Embryonic facial prominence (tissue), 1 donor: ENCODE results near the gene NEUROD4.
"Not testable (repeated sequence)": the region's sequence is repeated elsewhere in the genome, so short reads cannot be mapped to it uniquely, and the experiment has no call there.

Source experiments
- DNase-seq: peaks from one replicate; pipeline ENCODE4 v3.0.0-alpha.2; 2016; ENCODE audit errors: extremely low spot score

NEUROD4 gene

GRCh38 chr12:55019784-55020183 is at the start of gene NEUROD4:
TSS of gene NEUROD4 (plus strand) at chr12:55019974. CDS start at chr12:55026440, 6,466 bp downstream.
- peak; percentile 13 for DNase-seq

- no peak for DNase-seq
These were observed 49.0 kb upstream of the NEUROD4 start for GRCh38 chr12:54970741-54971140.

GRCh38 chr12:54973556-54973955 is 46.2 kb upstream of the NEUROD4 start:
- DNase-seq: no peak

GRCh38 chr12:54974279-54974678 is 45.5 kb upstream of the NEUROD4 start:
- no peak for DNase-seq

GRCh38 chr12:54975272-54975671 is 44.5 kb upstream of the NEUROD4 start:
- DNase-seq: no peak

- DNase-seq: no peak
These were observed 43.9 kb upstream of the NEUROD4 start for GRCh38 chr12:54975875-54976274.

GRCh38 chr12:54977155-54977554 is 42.6 kb upstream of the NEUROD4 start:
- no peak for DNase-seq

- DNase-seq: no peak
These were observed 41.9 kb upstream of the NEUROD4 start for GRCh38 chr12:54977857-54978256.

GRCh38 chr12:54980341-54980740 is 39.4 kb upstream of the NEUROD4 start:
- DNase-seq: no peak

- no peak for DNase-seq
These were observed 38.0 kb upstream of the NEUROD4 start for GRCh38 chr12:54981796-54982195.

- DNase-seq: no peak
These were observed 36.2 kb upstream of the NEUROD4 start for GRCh38 chr12:54983536-54984101.

- no peak for DNase-seq
These were observed 35.0 kb upstream of the NEUROD4 start, which contains the start of gene TESPA1 for GRCh38 chr12:54984658-54985376. TSS of gene TESPA1 (minus strand) at chr12:54984762. CDS start at chr12:54974562, 10,200 bp downstream.

GRCh38 chr12:54986773-54987172 is 33.0 kb upstream of the NEUROD4 start:
- DNase-seq: not testable (repeated sequence)

GRCh38 chr12:54987611-54988231 is 32.1 kb upstream of the NEUROD4 start:
- DNase-seq: no peak

- no peak for DNase-seq
These were observed 31.2 kb upstream of the NEUROD4 start for GRCh38 chr12:54988402-54989054.

- no peak for DNase-seq
These were observed 29.9 kb upstream of the NEUROD4 start for GRCh38 chr12:54989829-54990228.

GRCh38 chr12:54991161-54991990 is 28.4 kb upstream of the NEUROD4 start:
- DNase-seq: no peak

GRCh38 chr12:54991991-54992375 is 27.8 kb upstream of the NEUROD4 start:
- DNase-seq: no peak

- peak; percentile 61 for DNase-seq
These were observed 26.5 kb upstream of the NEUROD4 start for GRCh38 chr12:54993181-54993835.

- no peak for DNase-seq
These were observed 23.6 kb upstream of the NEUROD4 start for GRCh38 chr12:54996205-54996604.

GRCh38 chr12:54997929-54998522 is 21.7 kb upstream of the NEUROD4 start:
- DNase-seq: no peak
